ENCODE measurements around the gene RPL32. TPM values are rescaled to one million over a fixed set of nuclear protein-coding genes. Genes with fewer than 3 reads are reported as not detected.
A peak's percentile ranks its signal among the peaks of the same experiment; 100 is the strongest.
"Not testable (repeated sequence)": the region's sequence is repeated elsewhere in the genome, so short reads cannot be mapped to it uniquely, and the experiment has no call there.

Gene RPL32
- total RNA-seq: 1,419 TPM

DNA sequence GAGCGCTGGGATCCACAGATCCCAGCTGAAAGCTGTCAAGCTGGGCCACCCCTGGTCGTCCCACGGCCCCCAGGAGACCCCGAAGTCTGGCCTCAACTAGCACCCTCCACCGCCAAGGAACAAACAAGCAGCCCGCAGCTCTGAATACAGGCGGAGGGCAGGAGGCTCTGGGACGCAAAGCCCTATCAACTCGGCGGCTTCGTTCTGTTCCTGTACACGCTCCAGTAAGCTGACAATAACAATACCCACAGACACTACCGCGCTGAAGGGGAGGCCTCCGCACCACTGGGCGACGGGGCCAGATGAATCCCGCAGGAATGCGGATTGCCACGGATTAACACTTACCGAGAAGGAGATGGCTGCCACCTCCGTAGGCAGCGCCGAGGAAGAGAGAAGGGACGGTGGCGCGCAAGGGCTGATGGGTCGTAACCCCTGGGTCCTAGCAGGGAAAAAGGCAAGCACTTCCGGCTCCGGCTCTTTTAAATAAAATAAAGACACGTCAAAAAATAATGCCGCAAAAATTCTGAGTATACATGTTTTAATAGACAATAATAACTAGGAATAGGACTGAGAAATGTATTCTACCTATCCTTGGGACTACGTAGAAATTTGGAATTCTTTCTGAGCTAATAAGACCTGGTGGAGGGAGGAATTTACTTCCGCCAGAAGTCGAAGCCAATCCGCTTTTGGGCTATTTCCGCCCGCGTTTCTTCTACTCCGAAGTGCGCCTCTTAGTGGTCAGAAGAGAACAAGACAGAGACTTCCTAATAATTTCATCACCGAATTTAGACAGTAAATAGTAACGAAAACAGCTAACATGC lies at the start of gene RPL32:
Gene RPL32 (minus strand): TSS at position 417 of the 821 bp plus-strand sequence. CDS start 1,328 bp downstream, outside the sequence.
- DNase-seq (ENCODE audit: low read depth in 2 of 3, low spot score in 2 of 3): peak; percentile 83 to 98 (median 95)

DNA sequence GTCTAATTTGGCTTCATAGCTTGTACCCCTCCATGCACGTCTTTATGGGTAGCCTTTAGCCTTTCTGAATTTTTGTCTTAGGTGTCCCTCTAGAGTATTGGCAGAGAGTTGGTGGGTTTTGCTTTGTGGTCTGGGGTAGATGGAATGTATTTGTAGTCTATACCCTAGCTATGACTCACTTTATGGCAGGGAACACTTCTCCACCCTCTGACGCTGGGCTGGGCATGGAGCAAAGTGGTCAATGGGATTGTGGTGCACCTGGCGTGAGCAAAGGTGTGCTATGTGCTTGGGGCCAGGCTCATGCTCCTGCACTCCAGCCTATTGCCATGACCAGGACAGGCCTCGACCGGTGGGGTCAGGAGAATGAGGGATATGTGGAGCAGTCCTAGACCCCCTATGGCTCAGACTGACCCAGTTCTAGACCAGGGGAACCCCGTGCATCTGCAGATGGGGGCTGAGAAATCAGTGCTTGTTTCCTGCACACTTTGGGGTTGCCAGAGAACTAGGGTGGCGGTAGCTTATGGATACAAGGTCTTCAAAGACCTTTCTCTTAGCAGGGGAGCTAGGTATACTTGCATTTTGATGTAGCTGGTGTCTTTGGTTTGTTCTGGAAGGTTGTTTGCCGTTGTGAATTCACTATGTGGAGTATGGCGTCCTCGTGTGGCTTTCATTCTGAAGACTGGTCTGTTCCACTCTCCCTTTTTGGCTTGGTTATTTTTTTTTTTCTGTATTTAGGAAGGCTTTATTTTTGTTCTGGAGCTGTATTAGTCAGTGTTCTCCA lies 49.4 kb upstream of the RPL32 start:
- no peak for DNase-seq (ENCODE audit: low read depth in 2 of 3, low spot score in 2 of 3)

DNA sequence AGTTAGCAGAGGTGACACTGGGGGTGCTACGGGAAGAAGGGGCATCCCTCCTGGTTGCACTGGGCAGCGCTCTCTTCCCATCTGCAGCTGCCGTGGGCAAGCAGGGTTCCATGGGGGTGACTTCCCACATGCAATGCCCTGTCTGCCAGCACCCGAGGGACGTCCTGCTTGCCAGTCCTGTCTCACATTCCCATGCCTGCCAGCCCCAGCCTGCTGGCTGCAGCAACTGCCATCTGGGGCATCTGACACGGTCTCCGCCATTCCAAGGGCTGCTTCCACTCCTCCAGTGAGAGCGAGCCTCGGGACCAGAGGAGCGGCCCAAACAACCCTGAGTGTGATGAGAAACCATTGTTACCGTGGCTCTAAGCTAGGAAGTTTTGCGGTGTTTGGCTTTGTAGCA lies 45.4 kb upstream of the RPL32 start:
- no peak for DNase-seq (ENCODE audit: low read depth in 2 of 3, low spot score in 2 of 3)

DNA sequence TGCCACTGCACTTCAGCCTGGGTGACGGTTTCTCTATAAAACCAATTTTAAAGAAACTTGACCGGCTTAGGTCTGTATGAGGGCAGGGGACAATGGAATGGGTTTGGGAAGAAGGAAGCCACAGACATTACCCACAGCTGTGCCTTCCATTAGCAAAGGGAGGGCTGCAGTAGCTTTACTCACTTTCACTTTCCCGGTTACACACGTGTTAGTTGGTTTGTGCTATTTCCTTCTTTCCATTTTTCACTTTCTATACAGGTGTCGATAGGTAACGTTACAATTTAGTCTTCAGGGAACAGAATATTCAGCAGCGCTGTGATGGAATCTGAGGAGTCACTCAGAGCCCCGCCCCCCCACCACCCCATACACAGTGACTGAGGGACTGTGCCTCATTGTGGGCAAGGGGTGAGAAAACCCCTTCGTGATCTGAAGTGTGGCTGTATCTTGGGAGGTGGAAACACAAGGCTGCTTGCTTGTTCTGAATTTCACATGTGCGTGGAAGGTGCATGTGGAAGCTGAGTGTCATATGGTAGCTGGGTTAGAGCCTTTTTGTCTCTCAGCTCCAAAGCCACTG lies 44.8 kb upstream of the RPL32 start:
- peak in 1 of 3 donors; percentile 32 for DNase-seq (ENCODE audit: low read depth in 2 of 3, low spot score in 2 of 3)

DNA sequence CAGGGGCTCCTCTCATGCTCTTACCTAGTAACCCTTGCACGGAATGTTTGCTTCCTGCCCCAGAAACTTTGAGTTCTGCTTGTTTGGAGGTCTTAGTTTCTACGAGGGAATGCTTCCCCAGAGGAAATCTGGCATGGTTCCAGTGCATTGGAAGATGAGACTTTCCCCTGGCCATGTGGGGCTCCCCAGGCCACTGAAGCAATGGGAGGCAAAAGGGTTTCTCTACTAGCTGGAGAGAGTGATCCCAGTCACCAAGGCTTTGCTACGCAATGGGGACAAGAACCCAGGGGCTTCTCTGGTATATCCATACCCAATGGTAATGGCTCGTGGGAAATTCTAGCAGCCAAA lies 44.2 kb upstream of the RPL32 start:
- DNase-seq (ENCODE audit: low read depth in 2 of 3, low spot score in 2 of 3): no peak

DNA sequence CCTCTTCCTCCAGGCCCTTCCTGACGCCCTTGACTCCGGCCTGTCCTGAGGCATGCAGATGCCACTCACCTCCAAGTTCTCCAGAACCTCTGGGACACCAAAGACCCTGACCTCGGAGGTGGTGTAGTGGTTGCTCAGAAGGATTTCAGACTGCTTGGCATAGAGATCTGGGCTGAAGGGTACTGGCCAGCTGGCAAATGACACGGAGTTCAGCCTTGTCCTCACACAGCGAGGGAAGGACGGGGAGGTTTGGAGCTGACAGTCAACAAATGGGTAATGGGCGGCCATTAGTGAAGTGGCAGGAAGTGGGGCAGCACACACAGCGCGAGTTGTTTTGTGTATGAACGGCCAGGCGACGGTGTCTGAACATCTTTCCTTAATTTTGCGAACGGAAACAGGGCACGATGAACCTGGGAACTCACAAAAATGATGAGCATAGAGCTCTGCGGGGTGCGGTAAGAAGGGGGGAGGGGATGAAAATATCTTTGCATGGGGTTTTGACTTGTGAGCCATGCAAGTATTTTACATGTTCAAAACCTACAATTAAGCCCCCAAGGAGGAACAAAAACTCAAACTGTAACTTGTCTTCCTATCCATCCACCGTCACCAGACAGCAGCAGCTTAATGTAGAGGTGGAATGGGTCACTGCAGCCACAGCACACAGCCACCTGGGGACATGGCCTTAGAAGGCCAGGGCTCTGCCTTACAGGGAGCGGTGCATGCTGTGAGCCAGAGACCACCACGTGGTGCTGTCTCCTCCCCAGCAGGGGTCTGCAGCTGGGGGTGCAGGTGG lies 43.6 kb upstream of the RPL32 start:
- no peak for DNase-seq (ENCODE audit: low read depth in 2 of 3, low spot score in 2 of 3)

GRCh38 chr3:12884186-12884680 lies 42.9 kb upstream of the RPL32 start:
- no peak for DNase-seq (ENCODE audit: low read depth in 2 of 3, low spot score in 2 of 3)

GRCh38 chr3:12882336-12883310 lies 41.3 kb upstream of the RPL32 start:
- no peak for DNase-seq (ENCODE audit: low read depth in 2 of 3, low spot score in 2 of 3)

- not testable (repeated sequence) for DNase-seq (ENCODE audit: low read depth in 2 of 3, low spot score in 2 of 3)
Measured at GRCh38 chr3:12881858-12882257, 40.5 kb upstream of the RPL32 start.

DNA sequence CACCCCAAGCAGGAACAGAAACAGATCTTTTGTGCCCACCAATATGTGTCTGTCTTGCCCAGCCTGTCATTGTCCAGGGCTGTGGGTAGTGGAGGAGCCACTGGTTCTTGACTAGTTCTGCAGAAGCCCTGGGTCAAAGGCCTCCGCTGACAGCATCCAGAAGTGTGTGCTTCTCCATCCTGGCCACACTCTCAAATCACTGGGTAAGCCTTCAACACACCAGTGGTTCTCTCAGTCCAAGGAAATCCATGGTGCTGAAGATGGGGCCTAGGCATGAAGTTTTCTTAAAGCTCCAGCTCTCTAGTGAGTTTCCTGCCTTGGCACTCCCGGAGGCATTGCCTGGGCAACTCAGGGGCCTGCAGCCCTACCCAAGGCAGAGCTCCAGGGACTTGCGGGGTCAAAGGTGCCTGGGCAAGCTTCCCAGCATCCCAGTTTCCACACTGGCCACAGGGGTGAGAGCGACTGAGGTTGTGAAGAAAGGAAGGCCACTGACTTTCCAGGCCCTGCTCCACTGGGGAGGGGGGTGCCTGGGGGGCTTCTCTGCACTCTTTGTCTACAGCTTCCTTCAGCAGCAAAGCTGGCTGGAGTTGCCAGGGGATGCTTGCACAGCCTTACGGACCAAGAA lies 37.9 kb upstream of the RPL32 start:
- no peak for DNase-seq (ENCODE audit: low read depth in 2 of 3, low spot score in 2 of 3)

GRCh38 chr3:12878758-12879157 lies 37.4 kb upstream of the RPL32 start:
- DNase-seq (ENCODE audit: low read depth in 2 of 3, low spot score in 2 of 3): not testable (repeated sequence)

- DNase-seq (ENCODE audit: low read depth in 2 of 3, low spot score in 2 of 3): no peak
Measured at GRCh38 chr3:12878141-12878574, 36.8 kb upstream of the RPL32 start.

GRCh38 chr3:12877040-12877439 lies 35.7 kb upstream of the RPL32 start:
- no peak for DNase-seq (ENCODE audit: low read depth in 2 of 3, low spot score in 2 of 3)

- DNase-seq (ENCODE audit: low read depth in 2 of 3, low spot score in 2 of 3): peak in 2 of 3 donors; percentile 45 to 51
Measured at GRCh38 chr3:12875857-12876836, 34.8 kb upstream of the RPL32 start.

GRCh38 chr3:12871404-12871983 lies 30.1 kb upstream of the RPL32 start:
- DNase-seq (ENCODE audit: low read depth in 2 of 3, low spot score in 2 of 3): no peak

- peak in 1 of 3 donors; percentile 54 for DNase-seq (ENCODE audit: low read depth in 2 of 3, low spot score in 2 of 3)
Measured at GRCh38 chr3:12870942-12871341, 29.6 kb upstream of the RPL32 start.

GRCh38 chr3:12869035-12869621 lies 27.8 kb upstream of the RPL32 start:
- DNase-seq (ENCODE audit: low read depth in 2 of 3, low spot score in 2 of 3): no peak

Measured in hematopoietic multipotent progenitor cell (in vitro differentiated cells).